Body of pancreas (tissue), 4 donors: ENCODE data around the gene ATP13A3. TPM values are rescaled to one million over a fixed set of nuclear protein-coding genes. Genes with fewer than 3 reads are reported as not detected.

Experiments
- ATAC-seq: fragments of 150-250 bp; one replicate; pipeline ENCODE4 v1.9.1; 2016
- DNase-seq, 4 donors: peaks; one replicate each; pipeline ENCODE4 v3.0.0-alpha.2; 2019
- H3K27ac ChIP-seq, 4 donors: fragments of 200-600 bp; sonication (generic); 1 replicate in 3 of 4; 2 replicates in 1 of 4; pipeline versions ENCODE4 v1.5.1 to v1.6.1; 2016 to 2019; ENCODE audit warnings: mild to moderate bottlenecking in 1 of 4, mixed read lengths in 1 of 4, moderate library complexity in 1 of 4
- H3K27me3 ChIP-seq, 2 donors: fragments of 200-600 bp; sonication (generic); one replicate each; pipeline ENCODE4 v1.6.0; 2016; ENCODE audit warnings: mild to moderate bottlenecking in 1 of 2
- H3K36me3 ChIP-seq, 2 donors: fragments of 200-600 bp; sonication (generic); replicated peaks in 1 of 2; 2 replicates each; pipeline ENCODE4 v1.5.1; 2016; ENCODE audit warnings: low read depth in 2 of 2; ENCODE audit not compliant: insufficient read depth in 1 of 2
- H3K4me1 ChIP-seq: fragments of 200-600 bp; sonication (generic); one replicate; pipeline ENCODE4 v1.6.0; 2016
- H3K4me3 ChIP-seq, 2 donors: fragments of 200-600 bp; sonication (generic); 1 replicate in 1 of 2; 2 replicates in 1 of 2; pipeline ENCODE4 v1.5.1; 2016 to 2019
- H3K9me3 ChIP-seq, 3 donors: fragments of 200-600 bp; sonication (generic); 1 replicate in 2 of 3; 2 replicates in 1 of 3; pipeline ENCODE4 v1.5.1; 2016
- POLR2A ChIP-seq, 3 donors: fragments of 450-650 bp; IDR thresholded peaks; one replicate each; pipeline ENCODE4 v1.6.1; 2016; ENCODE audit warnings: antibody characterized with exemption in 3 of 3, mild to moderate bottlenecking in 2 of 3
- WGBS, 2 donors: methylation state at CpG; one replicate each; pipeline ENCODE4 v1.1.5; 2017; 5-methylcytosine and 5-hydroxymethylcytosine counted together
- intact Hi-C: fragments of 100-400 bp; cut with DNase I; formaldehyde crosslinking; loops from one replicate; pipeline ENCODE4 v1.15.1; 2023
- total RNA-seq, 2 donors: library from RNA; depleted of rRNA; stranded (reverse); fragments of >200 nt; gene quantifications; one replicate each; pipeline ENCODE4 v1.1.0, GENCODE V29; 2016
- TF ChIP-seq, protein P1 (sequence below), 7 experiments: fragments of 450-650 bp in 4 of 7; fragments of 200-600 bp in 3 of 7; sonication (generic) in 3 of 7; IDR thresholded peaks; one replicate each; pipeline ENCODE4 v1.5.1; 2016 to 2019; ENCODE audit warnings: antibody characterized with exemption in 7 of 7

Gene ATP13A3
- total RNA-seq, 2 donors from 2014 or later = 35.6 to 56.0 TPM

- DNase-seq (no peak), ATAC-seq (no peak)
- TF ChIP-seq, protein P1, sequence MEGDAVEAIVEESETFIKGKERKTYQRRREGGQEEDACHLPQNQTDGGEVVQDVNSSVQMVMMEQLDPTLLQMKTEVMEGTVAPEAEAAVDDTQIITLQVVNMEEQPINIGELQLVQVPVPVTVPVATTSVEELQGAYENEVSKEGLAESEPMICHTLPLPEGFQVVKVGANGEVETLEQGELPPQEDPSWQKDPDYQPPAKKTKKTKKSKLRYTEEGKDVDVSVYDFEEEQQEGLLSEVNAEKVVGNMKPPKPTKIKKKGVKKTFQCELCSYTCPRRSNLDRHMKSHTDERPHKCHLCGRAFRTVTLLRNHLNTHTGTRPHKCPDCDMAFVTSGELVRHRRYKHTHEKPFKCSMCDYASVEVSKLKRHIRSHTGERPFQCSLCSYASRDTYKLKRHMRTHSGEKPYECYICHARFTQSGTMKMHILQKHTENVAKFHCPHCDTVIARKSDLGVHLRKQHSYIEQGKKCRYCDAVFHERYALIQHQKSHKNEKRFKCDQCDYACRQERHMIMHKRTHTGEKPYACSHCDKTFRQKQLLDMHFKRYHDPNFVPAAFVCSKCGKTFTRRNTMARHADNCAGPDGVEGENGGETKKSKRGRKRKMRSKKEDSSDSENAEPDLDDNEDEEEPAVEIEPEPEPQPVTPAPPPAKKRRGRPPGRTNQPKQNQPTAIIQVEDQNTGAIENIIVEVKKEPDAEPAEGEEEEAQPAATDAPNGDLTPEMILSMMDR (IDR thresholded peaks at IDR 0.05) = no peak
- TF ChIP-seq POLR2A (IDR thresholded peaks at IDR 0.05) = no peak
- H3K36me3 ChIP-seq = no peaks in the 10 kb centered on the region
- intact Hi-C loops = no loop called here
- no peak overlapping the region for H3K27ac ChIP-seq
- WGBS, 2 donors = 78 to 83% methylated on average over 4 of the region's 4 CpGs
- no peak overlapping the region for H3K4me3 ChIP-seq
- H3K4me1 ChIP-seq = peaks cover 13% of the 10 kb centered on the region
- H3K27me3 ChIP-seq = no peaks in the 10 kb centered on the region
- H3K9me3 ChIP-seq = no peaks in the 10 kb centered on the region
These were observed 11.5 kb downstream of the ATP13A3 start for GRCh38 chr3:194475138-194475932.

DNA sequence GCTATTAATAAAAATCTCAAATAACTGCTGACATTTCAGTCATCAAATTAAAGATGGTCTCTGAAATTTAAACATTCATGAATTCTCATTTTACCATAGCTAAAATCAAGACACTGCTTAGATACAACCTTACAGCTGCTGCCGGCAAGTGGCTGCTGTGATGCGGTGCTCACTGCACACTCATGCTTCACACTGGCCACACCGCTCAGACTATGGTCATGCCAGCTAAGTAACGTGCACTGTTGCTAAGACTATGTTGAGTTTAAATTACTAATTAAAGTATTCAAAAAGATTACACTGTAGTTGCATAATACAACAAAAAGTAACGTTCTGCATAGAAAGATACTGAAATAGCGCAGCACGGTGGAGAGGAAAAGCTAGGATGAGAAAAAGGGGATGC is 12.1 kb downstream of the ATP13A3 start:
- H3K27me3 ChIP-seq = no peaks in the 10 kb centered on the region
- no peak for TF ChIP-seq POLR2A (IDR thresholded peaks at IDR 0.05)
- TF ChIP-seq, protein P1 (IDR thresholded peaks at IDR 0.05) = no peak
- no peak overlapping the region for H3K27ac ChIP-seq
- peaks cover 18% of the 10 kb centered on the region for H3K4me1 ChIP-seq
- intact Hi-C loops = loop anchor here (5.0 kb wide), 1 partner anchor 123 kb away; no protein-coding TSS in a partner anchor
- no peaks in the 10 kb centered on the region for H3K36me3 ChIP-seq
- ATAC-seq = no peak
- no peak overlapping the region for H3K4me3 ChIP-seq
- DNase-seq = no peak
- WGBS, 2 donors = 69 to 75% methylated on average over 7 of the region's 7 CpGs
- H3K9me3 ChIP-seq = no peaks in the 10 kb centered on the region

GRCh38 chr3:194472290-194472920 is 14.4 kb downstream of the ATP13A3 start:
- DNase-seq = peak in 3 of 4 donors; percentile 38 to 71 (median 51)
- TF ChIP-seq, protein P1 (IDR thresholded peaks at IDR 0.05) = peak; percentile 83 to 95 (median 92)
- TF ChIP-seq POLR2A (IDR thresholded peaks at IDR 0.05) = no peak

DNA sequence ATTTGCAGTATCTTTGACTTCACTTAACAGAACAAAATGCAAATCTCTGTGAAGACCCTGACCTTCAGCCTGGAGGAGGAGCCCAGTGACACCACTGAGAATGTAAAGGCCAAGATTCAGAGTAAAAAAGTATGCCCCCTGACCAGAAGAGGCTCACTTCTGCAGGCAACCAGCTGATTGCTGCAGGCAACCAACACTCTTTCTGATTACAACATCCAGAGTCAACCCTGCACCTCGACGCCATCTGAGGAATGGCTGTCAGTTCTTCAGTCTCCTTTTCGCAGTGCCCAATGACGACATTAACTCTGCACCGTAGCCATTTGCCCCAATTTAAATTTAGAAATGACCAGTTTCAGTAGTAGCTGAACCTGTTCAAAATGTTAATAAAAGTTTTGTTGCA is 14.9 kb downstream of the ATP13A3 start:
- H3K9me3 ChIP-seq = no peaks in the 10 kb centered on the region
- H3K4me3 ChIP-seq = no peak overlapping the region
- H3K36me3 ChIP-seq = no peaks in the 10 kb centered on the region
- H3K27me3 ChIP-seq = no peaks in the 10 kb centered on the region
- DNase-seq (no peak), ATAC-seq (peak; percentile 30)
- WGBS, 2 donors = 38 to 47% methylated on average over 5 of the region's 5 CpGs
- no peak for TF ChIP-seq POLR2A (IDR thresholded peaks at IDR 0.05)
- TF ChIP-seq, protein P1 (IDR thresholded peaks at IDR 0.05) = no peak
- intact Hi-C loops = loop anchor here (5.0 kb wide), 1 partner anchor 125 kb away; no protein-coding TSS in a partner anchor
- H3K27ac ChIP-seq = no peak overlapping the region
- H3K4me1 ChIP-seq = peaks cover 13% of the 10 kb centered on the region

More at GRCh38 chr3:194472290-194472920, 14.4 kb downstream of the ATP13A3 start:
- 69 to 70% methylated on average over 4 of the region's 4 CpGs for WGBS, 2 donors
- Histone ChIP-seq H3K4me1 (peaks cover 18% of the 10 kb centered on the region), H3K27ac (no peak overlapping the region), H3K27me3 (no peaks in the 10 kb centered on the region), H3K4me3 (no peak overlapping the region), H3K9me3 (no peaks in the 10 kb centered on the region), H3K36me3 (no peaks in the 10 kb centered on the region)
- ATAC-seq = peak; percentile 81
- intact Hi-C loops = loop anchor here (5.0 kb wide), 1 partner anchor 125 kb away; no protein-coding TSS in a partner anchor
